Heart right ventricle (tissue), 16 donors: ENCODE data around the gene RCL1. TPM values are rescaled to one million over a fixed set of nuclear protein-coding genes. Genes with fewer than 3 reads are reported as not detected.

ENCODE experiments used
- ATAC-seq, 8 donors: fragments of 200-7000 bp; cut with Tn5 transposase; one replicate each; pipeline ENCODE4 v1.9.1; 2020; ENCODE audit warnings: mild to moderate bottlenecking in 8 of 8, moderate library complexity in 8 of 8, moderate number of reproducible peaks in 1 of 8
- DNase-seq, 2 donors: peaks; one replicate each; pipeline ENCODE4 v3.0.0-alpha.2; 2020
- H3K27ac ChIP-seq, 10 donors: fragments of 200-600 bp; sonication (generic) in 2 of 10; one replicate each; pipeline versions ENCODE4 v1.5.0 to v1.8.0; 2020 to 2022; ENCODE audit warnings: mild to moderate bottlenecking in 3 of 10
- H3K27me3 ChIP-seq, 7 donors: fragments of 200-600 bp; one replicate each; pipeline ENCODE4 v1.8.0; 2021 to 2022; ENCODE audit warnings: mild to moderate bottlenecking in 2 of 7
- H3K36me3 ChIP-seq, 9 donors: fragments of 200-600 bp; sonication (generic) in 1 of 9; one replicate each; pipeline versions ENCODE4 v1.5.0 to v1.8.0; 2020 to 2022; ENCODE audit warnings: mild to moderate bottlenecking in 2 of 9
- H3K4me1 ChIP-seq, 9 donors: fragments of 200-600 bp; sonication (generic) in 1 of 9; one replicate each; pipeline versions ENCODE4 v1.5.0 to v1.8.0; 2020 to 2022; ENCODE audit warnings: mild to moderate bottlenecking in 4 of 9
- H3K4me3 ChIP-seq, 10 donors: fragments of 200-600 bp; sonication (generic) in 2 of 10; one replicate each; pipeline versions ENCODE4 v1.5.0 to v1.8.0; 2020 to 2022; ENCODE audit warnings: mild to moderate bottlenecking in 7 of 10, moderate library complexity in 2 of 10
- H3K9me3 ChIP-seq, 11 donors: fragments of 200-600 bp in 10 of 11; sonication (generic) in 2 of 11; one replicate each; pipeline versions ENCODE4 v1.5.0 to v1.8.0; 2013 to 2022; ENCODE audit warnings: mild to moderate bottlenecking in 2 of 11, control low read depth in 1 of 11, moderate library complexity in 1 of 11
- CTCF ChIP-seq, 9 donors: fragments of 200-600 bp; sonication (generic) in 2 of 9; IDR thresholded peaks; one replicate each; pipeline versions ENCODE4 v1.5.0 to v1.8.0; 2021 to 2022; ENCODE audit warnings: antibody characterized with exemption in 9 of 9, mild to moderate bottlenecking in 5 of 9, moderate library complexity in 1 of 9
- WGBS, 2 donors: extraction: QIAGEN DNeasy Blood & Tissue Kit; methylation state at CpG; one replicate each; pipeline ENCODE4 v1.1.7; 2013; ENCODE audit warnings: inconsistent platforms in 1 of 2; 5-methylcytosine and 5-hydroxymethylcytosine counted together
- intact Hi-C, 10 donors: fragments of 100-400 bp; cut with DNase I; formaldehyde crosslinking; loops; one replicate each; pipeline versions ENCODE4 v1.11.1 to v1.14.2; 2022
- microRNA-seq, 2 donors: library from miRNA; unstranded; fragments of <30 nt; microRNA quantifications; one replicate each; pipeline ENCODE4 v1.2.0, GENCODE V29; 2021
- polyA plus RNA-seq, 2 donors: library from polyadenylated mRNA; stranded (reverse); fragments of 200-250 nt; gene quantifications; one replicate each; pipeline ENCODE4 v1.2.3, GENCODE V29; 2013
- total RNA-seq, 10 donors: library from RNA; stranded (reverse); fragmentation: NEBNext Ultra II Directional in 3 of 10; extraction: Animal tissue kit (Norgen Biotek cat#: 25700) in 3 of 10; gene quantifications; one replicate each; pipeline versions ENCODE4 v1.2.1 to v1.2.4, GENCODE V29; 2021 to 2023
- donor health status: Arrhythmogenic right ventricular cardiomyopathy.
- donor health status: ischemic (EF 13 %, LVEDD 7.1; RV severe dilation, severe dysfunction).
- donor health status: healthy with polysubstance abuse.
- donor health status: DM: no; HTN: yes; CAD: no.
- donor health status: DM: no; HTN: no; CAD: no.
- donor health status: ischemic (EF 25% LVEDD 6.9; RV normal size, moderate dysfunction).
- donor health status: ischemic (EF 25% LVEDD 5.7; RV mildly dilated, moderate dysfunction).
- donor health status: healthy.
- donor health status: DM: yes; HTN: yes; CAD: no.
- donor health status: Ischemic cardiomyopathy.
- donor health status: ischemic (EF 35%, LVEDD 5.7; RV mildly dilated, moderate dysfunction).
- donor health status: nonischemic (EF 11% LVEDD 7.7; RV severe dilation, severe dysfunction).
- donor health status: DM: yes; HTN: yes; CAD: no.
- donor health status: PGD.
- donor health status: ischemic (EF 29% LVEDD 5.4; RV normal size, mild dysfunction).
- donor health status: nonischemic (EF 23%, LVEDD 6.1; RV moderate dilation, normal function).

RCL1 gene
- total and polyA plus RNA-seq, 12 donors: 4.8 to 9.9 (median 6.8) TPM

DNA sequence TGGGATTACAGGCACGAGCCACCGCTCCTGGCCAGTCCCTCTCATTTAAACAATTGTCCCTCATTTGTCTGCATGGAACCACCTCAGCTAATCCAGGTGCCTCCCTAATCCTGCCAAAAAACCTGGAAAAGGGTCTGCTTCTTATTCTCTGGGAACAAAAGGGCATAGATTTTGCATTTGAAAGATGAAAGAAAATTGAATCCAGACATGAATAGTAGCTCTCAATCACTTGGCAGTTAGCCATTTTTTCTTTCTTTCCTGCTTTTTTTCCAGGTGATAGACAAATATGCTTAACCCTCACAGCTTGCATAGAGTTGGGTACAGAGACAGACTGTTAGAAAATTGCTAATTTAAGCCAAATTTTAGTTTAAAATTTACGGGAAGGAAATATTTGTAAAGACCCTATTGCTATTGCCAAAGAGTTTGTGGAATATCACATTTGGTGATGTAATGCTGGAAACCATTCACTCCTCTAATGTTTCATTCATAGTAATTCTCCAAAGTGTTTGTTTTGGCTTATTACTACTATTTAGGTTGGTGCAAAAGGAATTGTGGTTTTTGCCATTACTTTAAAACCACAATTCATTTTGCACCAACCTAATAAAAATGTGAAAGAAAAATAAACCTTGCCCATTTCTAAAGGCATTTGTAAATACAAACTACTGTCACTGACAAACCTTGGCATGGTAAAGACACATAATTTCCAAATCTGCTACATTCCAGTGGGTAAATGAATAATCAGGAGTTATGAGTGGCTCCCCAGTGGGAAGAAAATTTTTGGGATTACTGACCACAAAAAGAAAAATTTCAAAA, 111.8 kb downstream of the RCL1 start:
- DNase-seq: no peak
- H3K4me3 ChIP-seq: no peak overlapping the region
- no peaks in the 10 kb centered on the region for H3K27me3 ChIP-seq
- H3K27ac ChIP-seq: peak overlapping the region in 2 of 10 donors; percentile 12 to 20
- no peak for TF ChIP-seq CTCF (IDR thresholded peaks at IDR 0.05)
- no peaks in the 10 kb centered on the region for H3K36me3 ChIP-seq
- H3K4me1 ChIP-seq: peaks cover 0 to 31% (median 0%) of the 10 kb centered on the region in 9 donors
- H3K9me3 ChIP-seq: peaks cover 0 to 13% (median 3%) of the 10 kb centered on the region in 11 donors
- ATAC-seq: peak in 1 of 8 donors; percentile 28
- WGBS, 2 donors: 78 to 84% methylated on average over 3 of the region's 3 CpGs
- intact Hi-C loops: no loop called here

DNA sequence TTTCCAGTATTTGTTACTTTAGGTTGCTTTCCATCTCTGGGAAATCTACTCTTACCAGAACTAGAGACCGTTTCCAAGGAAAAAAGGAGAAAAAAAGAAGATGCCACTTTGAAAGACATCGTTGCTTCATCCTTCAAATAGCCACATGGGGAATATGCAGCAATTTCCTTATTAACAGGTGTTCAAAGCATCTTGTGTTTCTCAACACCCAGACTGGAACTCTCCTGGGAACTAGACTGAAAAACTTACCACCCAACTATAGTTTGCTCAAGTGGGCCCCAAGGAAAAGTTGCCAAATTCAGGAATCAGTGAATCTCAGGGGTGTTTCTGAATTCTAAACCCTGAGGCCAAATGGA, 112.4 kb downstream of the RCL1 start:
- Histone ChIP-seq H3K4me3 (no peak overlapping the region), H3K36me3 (no peaks in the 10 kb centered on the region), H3K27me3 (no peaks in the 10 kb centered on the region), H3K9me3 (peaks cover 0 to 7% (median 0%) of the 10 kb centered on the region in 11 donors), H3K4me1 (peaks cover 0 to 31% (median 0%) of the 10 kb centered on the region in 9 donors), H3K27ac (no peak overlapping the region)
- 57 to 71% methylated on average over 2 of the region's 2 CpGs for WGBS, 2 donors
- ATAC-seq: no peak
- intact Hi-C loops: no loop called here
- no peak for DNase-seq
- no peak for TF ChIP-seq CTCF (IDR thresholded peaks at IDR 0.05)

Small RNAs within 50 kb of the gene (microRNA-seq; reads per million reads assigned to microRNA genes)
- 160 to 186 reads per million in 2 donors for gene MIR101-2

Other genes starting within 250 kb of the RCL1 start
- 1 to 10 TPM; 2.2 to 4.1 (median 2.6) TPM for gene PLPP6, start 130.7 kb upstream of the RCL1 start, total RNA-seq
- gene PLPP6, start 130.7 kb upstream of the RCL1 start, polyA plus RNA-seq: 1 to 10 TPM; 1.9 to 2.0 TPM
- gene SPATA6L, start 126.5 kb upstream of the RCL1 start, total RNA-seq: 1 to 10 TPM in 7 of 10 donors, under 1 TPM in 3; 0.47 to 1.9 (median 1.3) TPM
- under 1 TPM; 0.36 to 0.95 TPM for gene SPATA6L, start 126.5 kb upstream of the RCL1 start, polyA plus RNA-seq
- gene CDC37L1, start 113.4 kb upstream of the RCL1 start, total RNA-seq: 10 to 100 TPM; 29.8 to 58.4 (median 36.6) TPM
- gene CDC37L1, start 113.4 kb upstream of the RCL1 start, polyA plus RNA-seq: 10 to 100 TPM; 13.4 to 44.8 TPM
- 100 to 1,000 TPM; 125 to 217 (median 146) TPM for gene AK3, start 51.7 kb upstream of the RCL1 start, total RNA-seq
- gene AK3, start 51.7 kb upstream of the RCL1 start, polyA plus RNA-seq: 10 to 100 TPM; 32.9 to 35.8 TPM
- gene JAK2, start 192.3 kb downstream of the RCL1 start, total RNA-seq: 10 to 100 TPM in 9 of 10 donors, 1 to 10 TPM in 1; 7.0 to 95.6 (median 44.8) TPM
- gene JAK2, start 192.3 kb downstream of the RCL1 start, polyA plus RNA-seq: 1 to 10 TPM; 2.3 to 6.7 TPM